ENCODE results near the gene EGFLAM.

Gene EGFLAM

DNA sequence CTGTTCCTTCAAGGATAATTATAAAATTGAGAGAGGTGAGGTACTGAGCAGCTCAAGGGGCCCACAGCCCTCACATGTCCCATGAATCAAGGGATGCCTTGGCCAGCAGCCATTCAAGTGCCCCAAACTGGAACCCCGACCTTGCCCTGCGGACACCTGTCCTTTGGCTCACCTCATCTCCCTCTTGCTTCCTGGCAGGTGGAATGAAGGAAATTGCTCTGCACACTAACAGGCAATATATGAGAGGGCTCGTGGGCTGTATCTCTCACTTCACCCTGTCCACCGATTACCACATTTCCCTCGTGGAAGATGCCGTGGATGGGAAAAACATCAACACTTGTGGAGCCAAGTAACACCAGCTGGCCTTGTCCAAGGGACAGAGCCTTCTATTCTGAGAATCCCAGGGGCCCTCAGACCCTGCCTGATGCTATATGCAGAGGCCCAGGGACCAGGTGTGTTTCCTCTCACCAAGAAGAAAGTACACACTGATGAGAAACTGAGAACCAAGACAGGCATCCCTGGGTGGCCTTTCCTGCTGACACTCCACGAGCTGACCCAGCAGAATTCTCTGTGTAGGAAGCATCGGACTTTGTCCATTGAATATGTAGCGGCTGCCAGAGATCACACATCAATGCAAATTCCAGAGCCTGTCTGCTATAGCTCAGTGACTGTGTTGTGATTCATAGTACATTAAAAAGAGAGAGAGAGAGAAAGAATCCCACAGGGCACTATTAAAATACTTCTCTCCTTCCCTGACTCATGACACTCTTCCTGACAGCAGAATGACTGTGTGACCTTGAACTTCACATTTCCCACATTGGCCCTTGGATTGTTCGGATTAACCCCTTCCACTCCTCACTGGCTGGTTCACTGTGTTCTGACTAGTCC lies 205.5 kb downstream of the EGFLAM start:
- Histone ChIP-seq H3K9me3 (no peaks in the 10 kb centered on the region), H3K4me3 (ENCODE audit: low read depth, low read length) (no peak overlapping the region), H3K4me1 (no peaks in the 10 kb centered on the region), H3K27me3 (no peaks in the 10 kb centered on the region), H3K36me3 (no peaks in the 10 kb centered on the region)
- no peak for DNase-seq
- no peak for TF ChIP-seq CTCF (IDR thresholded peaks at IDR 0.05; ENCODE audit: low read depth, low read length)

GRCh38 chr5:38465061-38465460 lies 206.7 kb downstream of the EGFLAM start:
- Histone ChIP-seq H3K9me3 (no peaks in the 10 kb centered on the region), H3K4me1 (no peaks in the 10 kb centered on the region), H3K27me3 (no peaks in the 10 kb centered on the region), H3K36me3 (no peaks in the 10 kb centered on the region), H3K4me3 (ENCODE audit: low read depth, low read length) (no peak overlapping the region)
- TF ChIP-seq CTCF (IDR thresholded peaks at IDR 0.05; ENCODE audit: low read depth, low read length), result no peak
- no peak for DNase-seq

DNA sequence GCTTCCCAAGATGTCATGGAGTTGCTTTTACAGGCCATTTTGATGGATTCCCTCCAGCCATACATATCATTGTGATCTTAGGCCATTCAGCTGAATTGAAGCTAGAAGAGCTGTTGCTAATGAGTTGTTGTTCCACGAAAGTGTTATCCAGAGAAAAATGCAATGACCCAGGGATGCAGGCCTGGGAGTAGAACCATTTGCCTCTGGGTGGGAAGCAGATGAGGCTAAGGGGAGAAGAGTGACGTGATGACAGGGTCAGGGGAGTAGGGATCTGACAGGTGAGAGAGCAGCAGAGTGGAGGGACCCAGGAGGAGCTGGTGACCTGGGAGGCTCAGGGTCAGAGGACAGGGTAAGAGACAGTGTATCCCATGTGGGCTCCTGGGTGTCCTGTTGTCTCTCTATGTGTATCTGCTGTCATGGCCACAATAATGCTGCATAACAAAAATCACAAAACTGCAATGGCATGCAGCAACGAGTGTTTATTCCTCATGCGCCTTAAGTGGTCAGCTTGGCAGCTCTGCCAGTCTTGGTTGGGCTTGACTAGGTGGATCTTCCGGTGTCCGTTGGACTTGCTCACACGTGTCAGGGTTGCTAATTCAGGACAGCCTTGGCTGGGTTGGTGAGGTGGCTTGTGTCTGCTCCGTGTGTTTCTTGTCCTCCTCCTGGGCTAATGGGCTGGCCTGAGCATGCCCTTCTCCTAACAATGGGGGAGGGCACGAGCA lies 207.5 kb downstream of the EGFLAM start:
- Histone ChIP-seq H3K36me3 (no peaks in the 10 kb centered on the region), H3K4me1 (no peaks in the 10 kb centered on the region), H3K4me3 (ENCODE audit: low read depth, low read length) (no peak overlapping the region), H3K9me3 (no peaks in the 10 kb centered on the region), H3K27me3 (no peaks in the 10 kb centered on the region)
- no peak for TF ChIP-seq CTCF (IDR thresholded peaks at IDR 0.05; ENCODE audit: low read depth, low read length)
- DNase-seq, result no peak

GRCh38 chr5:38466424-38467189 lies 208.2 kb downstream of the EGFLAM start:
- no peaks in the 10 kb centered on the region for H3K27me3 ChIP-seq
- DNase-seq, result no peak
- H3K4me1 ChIP-seq, result no peaks in the 10 kb centered on the region
- no peaks in the 10 kb centered on the region for H3K9me3 ChIP-seq
- H3K4me3 ChIP-seq (ENCODE audit: low read depth, low read length), result no peak overlapping the region
- no peaks in the 10 kb centered on the region for H3K36me3 ChIP-seq
- no peak for TF ChIP-seq CTCF (IDR thresholded peaks at IDR 0.05; ENCODE audit: low read depth, low read length)

DNA sequence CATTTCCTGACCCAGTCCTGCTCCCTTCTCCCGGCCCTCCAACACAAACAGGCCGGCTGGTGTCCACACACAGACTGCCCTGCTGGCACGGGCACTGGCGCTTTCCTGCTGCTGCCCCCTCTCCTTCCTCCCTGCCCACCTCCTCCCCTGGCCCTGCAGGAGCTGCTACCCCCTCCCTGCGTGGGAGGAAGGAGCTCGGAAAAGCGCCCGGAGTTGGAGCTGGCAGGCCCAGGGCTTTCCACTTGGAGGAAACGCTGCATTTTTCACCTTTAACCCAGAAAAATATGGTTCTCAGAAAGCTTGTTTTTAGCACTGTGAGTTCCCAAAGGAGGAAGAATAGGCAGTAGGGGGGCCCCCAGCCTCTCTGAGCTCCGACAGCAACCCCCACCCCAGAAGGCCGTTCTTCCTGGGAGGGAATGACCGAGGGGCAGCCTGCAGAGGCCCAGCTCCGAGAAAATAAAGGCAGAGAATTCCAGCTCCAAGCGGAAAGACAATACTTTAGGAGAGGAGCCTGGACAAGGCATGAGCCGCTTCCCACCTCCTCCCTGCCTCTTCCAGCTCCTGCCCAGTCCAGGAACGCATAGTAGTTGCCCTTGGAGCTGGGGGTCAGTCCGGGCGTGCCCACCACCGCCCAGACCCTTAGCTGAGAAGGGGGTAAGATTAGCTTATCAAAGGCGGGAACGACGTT lies 209.1 kb downstream of the EGFLAM start:
- no peaks in the 10 kb centered on the region for H3K27me3 ChIP-seq
- H3K4me1 ChIP-seq, result no peaks in the 10 kb centered on the region
- no peak overlapping the region for H3K4me3 ChIP-seq (ENCODE audit: low read depth, low read length)
- TF ChIP-seq CTCF (IDR thresholded peaks at IDR 0.05; ENCODE audit: low read depth, low read length), result no peak
- DNase-seq, result no peak
- H3K9me3 ChIP-seq, result no peaks in the 10 kb centered on the region
- H3K36me3 ChIP-seq, result no peaks in the 10 kb centered on the region
